GM21360 (cell line): ENCODE results near the gene C2orf72.
"Not testable (repeated sequence)": the region's sequence is repeated elsewhere in the genome, so short reads cannot be mapped to it uniquely, and the experiment has no call there.

Experiments
- ATAC-seq: cut with Tn5 transposase; IDR thresholded peaks from one replicate; pipeline ENCODE4 v1.9.1; 2021; ENCODE audit warnings: mild to moderate bottlenecking, moderate library complexity; ENCODE audit not compliant: unreplicated experiment

The C2orf72 gene

DNA sequence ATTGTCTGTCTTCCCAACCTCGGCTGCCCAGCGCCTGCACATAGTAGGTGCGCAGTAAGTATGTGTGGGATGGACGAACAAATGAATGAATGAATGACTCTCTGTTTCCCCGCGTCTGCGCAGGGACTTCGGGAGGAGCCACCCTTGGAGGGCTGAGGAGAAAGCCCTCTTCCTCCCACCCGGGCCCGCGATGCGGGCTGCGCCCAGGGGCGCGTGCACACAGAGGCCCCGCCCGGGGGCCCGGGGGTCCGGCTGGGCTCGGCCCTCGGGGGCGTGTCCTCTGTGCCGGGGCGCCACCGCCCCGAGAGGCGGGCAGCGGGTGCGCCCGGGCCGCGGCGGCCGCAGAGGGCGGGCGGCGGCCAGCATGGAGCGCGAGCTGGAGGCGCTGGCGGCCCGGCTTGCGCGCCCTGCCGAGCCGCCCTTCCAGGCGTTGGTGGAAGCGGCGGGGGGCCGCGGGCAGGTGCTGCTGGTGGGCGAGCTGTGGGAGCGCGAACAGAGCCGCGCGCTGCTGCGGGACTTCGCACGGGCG lies at the start of gene C2orf72:
TSS of gene C2orf72 (plus strand) at position 322 of the 529 bp plus-strand sequence. CDS start at position 365, 43 bp downstream.
- no peak for ATAC-seq

GRCh38 chr2:230989731-230990130 lies 47.6 kb upstream of the C2orf72 start:
- no peak for ATAC-seq

DNA sequence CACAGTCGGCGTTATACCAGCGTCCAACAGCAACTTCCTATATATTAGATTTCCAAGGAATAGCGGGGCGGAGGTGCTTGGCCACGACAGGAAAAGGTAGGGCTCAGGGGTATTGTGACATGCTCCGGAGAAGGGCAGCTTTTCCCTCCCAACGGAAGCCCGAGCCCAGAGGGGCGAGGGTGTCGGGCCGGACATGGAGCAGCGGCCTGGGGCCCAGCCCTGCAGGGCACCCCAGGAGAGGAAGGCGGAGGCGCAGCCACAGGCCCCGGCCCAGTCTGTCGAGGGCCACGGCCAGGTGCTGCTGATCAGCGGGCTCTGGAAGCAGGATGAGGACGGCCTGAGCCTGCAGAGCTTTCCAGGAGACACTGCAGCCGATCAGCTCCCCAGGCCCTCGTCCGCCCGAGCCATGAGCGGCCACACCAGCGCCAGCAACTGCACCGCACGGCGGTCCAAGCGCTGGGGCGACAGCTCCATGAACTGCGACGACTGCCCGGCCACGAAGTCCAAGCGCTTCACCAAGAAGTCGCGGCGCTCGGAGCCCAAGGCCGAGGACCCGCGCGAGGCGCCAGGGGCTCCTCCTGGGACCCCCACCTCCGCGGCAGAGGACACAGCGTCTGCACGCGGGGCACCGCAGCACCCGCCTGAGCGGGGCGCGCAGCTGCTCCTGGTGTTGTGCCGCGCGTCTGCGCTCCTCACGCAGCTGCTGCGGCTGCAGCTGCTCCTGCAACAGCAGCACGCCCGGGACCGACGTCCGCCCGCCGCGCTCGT lies 47.0 kb upstream of the C2orf72 start:
- no peak for ATAC-seq

DNA sequence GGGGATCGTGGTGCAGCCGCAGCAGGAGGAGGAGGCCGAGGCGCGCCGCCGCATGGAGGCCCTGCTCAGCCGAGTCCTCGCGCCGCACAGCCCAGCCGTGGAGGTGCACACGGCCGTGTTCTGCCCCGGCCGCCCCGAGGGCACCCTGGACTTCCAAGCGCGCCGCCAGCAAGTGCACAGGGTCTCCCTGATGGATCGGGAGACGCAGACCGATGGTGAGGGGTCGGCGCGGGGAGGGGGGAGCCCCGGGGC lies 46.5 kb upstream of the C2orf72 start:
- no peak for ATAC-seq

GRCh38 chr2:230991598-230991997 lies 45.7 kb upstream of the C2orf72 start:
- no peak for ATAC-seq

GRCh38 chr2:230995821-230996220 lies 41.5 kb upstream of the C2orf72 start, which contains the start of gene SPATA3:
SPATA3 (plus strand) TSS chr2:230996121; CDS start chr2:230996234, 113 bp downstream.
- ATAC-seq, result no peak

DNA sequence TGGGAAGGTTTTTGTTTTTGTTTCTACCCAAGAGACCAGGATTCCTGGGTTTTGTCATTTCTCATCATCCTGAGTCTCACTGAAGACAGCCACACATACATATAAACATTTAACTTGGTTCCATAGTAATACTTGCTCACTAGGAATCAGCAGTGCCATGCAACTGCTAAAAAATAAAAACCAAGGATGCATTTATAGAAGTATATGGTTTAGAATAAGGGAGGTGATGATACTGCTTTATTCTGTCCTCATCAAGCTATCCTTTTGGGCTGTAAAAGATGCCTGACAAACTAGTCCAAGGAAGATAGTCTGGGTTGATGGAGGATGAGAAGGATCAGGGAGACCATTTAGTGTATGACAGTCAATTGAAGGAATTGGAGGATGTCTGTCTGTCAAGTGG lies 40.7 kb upstream of the C2orf72 start:
- ATAC-seq, result no peak

DNA sequence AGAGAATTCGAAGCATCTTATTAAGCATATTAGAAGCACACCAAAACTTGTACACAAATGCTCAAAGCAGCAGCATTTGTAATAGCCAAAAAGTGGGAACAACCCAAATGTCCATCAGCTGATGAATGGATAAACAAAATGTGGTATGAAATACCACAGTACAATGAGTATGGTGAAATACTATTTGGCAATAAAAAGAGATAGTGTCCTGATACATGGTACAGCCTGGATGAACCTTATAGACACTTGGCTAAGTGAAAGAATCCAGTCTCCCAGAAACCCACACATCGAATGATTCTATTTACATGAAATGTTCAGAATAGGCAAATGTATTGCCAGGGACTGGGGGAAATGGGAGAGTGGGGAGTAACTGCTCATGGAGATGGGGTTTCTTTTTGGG lies 38.4 kb upstream of the C2orf72 start:
- no peak for ATAC-seq

- ATAC-seq, result no peak
These were observed 37.8 kb upstream of the C2orf72 start for GRCh38 chr2:230999477-230999876.

DNA sequence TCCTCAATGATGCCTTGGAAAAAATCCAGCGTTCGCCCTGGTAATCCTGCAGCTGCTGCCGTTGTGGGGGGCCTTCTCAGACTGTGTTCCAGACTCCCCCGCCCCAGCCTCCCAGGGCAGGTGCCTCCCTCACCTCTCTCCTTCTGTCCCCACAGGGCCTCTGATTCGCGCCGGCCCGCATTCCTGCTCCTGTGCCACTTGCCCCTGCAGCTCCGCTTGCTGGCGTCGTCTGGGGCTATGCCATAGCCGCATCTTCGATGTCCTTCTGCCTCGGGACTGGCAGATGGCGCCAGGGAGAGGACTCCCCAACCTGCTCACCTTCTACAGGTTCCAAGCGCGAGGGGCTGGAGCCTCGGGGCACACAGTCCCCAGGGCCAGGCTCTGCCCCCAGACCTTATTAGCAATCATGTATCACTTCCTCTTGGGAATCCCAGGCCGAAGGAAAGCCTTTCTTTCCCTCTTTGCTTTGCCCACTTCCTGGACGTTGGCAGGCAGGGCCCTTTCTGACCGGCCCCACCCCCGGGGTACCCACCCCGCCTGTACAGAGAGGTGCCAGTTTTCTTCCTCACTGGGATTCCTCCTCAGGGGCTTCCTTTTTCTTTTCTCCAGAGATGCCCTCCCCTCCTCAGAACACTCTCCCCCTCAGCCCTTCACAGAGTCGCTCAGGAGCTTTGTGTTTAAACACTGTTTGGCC lies 37.0 kb upstream of the C2orf72 start:
- no peak for ATAC-seq

- no peak for ATAC-seq
These were observed 36.3 kb upstream of the C2orf72 start for GRCh38 chr2:231001036-231001435.

GRCh38 chr2:231001921-231002320 lies 35.4 kb upstream of the C2orf72 start:
- ATAC-seq, result no peak

DNA sequence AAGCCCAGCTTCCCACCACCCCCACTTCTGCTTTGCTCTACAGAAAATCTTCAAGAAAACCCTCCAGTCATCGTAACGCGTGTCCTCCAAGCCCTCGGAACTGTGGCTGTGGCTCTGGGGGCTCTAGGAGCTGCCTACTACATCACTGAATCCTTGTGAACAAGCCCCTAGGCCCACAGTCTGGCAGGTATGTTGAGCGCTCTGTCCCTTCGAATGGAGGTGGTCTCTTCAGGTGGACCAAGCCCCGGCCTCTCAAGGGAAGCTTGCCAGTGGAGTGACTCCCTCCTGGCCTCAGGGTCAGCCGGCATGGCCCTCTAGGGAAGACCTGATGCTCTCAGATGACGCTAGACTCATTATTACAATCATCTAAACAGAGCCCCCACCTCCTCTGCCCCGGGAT lies 34.7 kb upstream of the C2orf72 start:
- ATAC-seq, result no peak

- ATAC-seq, result no peak
These were observed 34.1 kb upstream of the C2orf72 start for GRCh38 chr2:231003186-231003585.

- not testable (repeated sequence) for ATAC-seq
These were observed 32.4 kb upstream of the C2orf72 start for GRCh38 chr2:231004930-231005329.

- ATAC-seq, result no peak
These were observed 29.8 kb upstream of the C2orf72 start for GRCh38 chr2:231007286-231008098.

DNA sequence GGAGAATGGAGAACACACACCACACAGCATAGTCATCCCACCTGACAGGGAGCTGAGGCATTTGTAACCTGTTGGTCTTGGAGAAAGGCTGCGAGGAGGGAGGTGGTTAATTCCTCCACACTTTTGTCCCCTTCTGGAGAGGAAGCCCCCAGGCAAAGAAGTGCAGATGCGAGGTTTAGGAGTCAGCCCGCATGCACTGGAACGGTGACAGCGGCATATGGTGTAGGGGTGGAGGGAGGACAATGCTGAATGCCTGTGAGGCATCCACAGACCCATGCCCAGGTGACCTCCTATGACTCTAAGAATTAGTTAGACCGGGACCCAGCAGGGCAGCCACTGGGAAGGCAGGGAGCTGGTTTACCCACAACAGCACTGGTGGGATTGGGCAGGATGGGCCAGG lies 29.2 kb upstream of the C2orf72 start:
- ATAC-seq, result no peak

GRCh38 chr2:231009236-231009919 lies 27.9 kb upstream of the C2orf72 start:
- ATAC-seq, result no peak

DNA sequence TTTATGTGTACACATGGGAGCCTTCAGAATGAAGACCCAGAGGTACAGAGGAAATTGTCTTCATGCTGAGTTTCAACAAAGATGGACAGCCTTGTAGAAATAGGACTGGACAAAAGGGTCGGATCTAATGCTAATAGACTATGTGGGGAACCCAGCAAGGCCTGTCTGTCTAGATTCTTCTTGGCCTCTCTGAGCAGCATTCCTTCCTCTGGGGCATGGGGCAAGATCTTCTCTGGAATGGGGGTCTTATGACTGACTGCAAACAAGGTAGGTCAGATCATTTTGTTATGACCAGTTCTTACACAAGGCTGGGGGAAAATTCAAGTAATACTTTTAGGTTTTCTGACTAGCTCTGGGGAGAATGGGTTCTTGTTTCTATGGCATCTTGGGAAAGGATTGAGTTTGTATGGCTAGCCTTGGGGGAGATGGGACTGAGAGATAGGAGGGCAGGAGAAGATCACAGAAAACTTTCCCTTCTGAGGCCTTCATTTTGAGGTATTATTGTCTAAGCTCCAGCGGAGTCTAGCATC lies 27.1 kb upstream of the C2orf72 start:
- no peak for ATAC-seq

GRCh38 chr2:231011526-231011925 lies 25.8 kb upstream of the C2orf72 start:
- no peak for ATAC-seq

DNA sequence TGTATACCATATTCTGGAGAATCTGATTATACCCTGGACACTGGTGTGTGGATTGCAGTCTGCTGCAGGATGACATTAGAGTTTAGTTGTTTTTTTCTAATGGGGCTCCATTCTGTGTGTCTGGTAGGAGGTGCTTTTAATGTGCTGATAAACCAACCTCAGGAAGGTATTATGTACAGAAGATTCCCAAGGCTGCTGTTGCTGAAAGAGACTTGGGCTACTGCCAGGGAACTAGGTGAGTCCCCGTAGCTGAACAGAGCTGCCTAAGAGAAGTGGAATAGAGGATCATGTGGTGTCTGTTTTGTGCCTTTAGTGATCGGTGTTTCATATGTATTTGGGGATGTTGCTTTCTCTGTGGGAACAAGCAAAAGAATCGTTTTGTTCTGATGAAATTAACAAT lies 24.9 kb upstream of the C2orf72 start:
- no peak for ATAC-seq
